Urinary bladder (tissue), 4 donors: ENCODE measurements around the gene IQGAP2. TPM values are rescaled to one million over a fixed set of nuclear protein-coding genes. Genes with fewer than 3 reads are reported as not detected.

ENCODE experiments used
- DNase-seq: peaks from one replicate; pipeline ENCODE4 v3.0.0-alpha.2; 2015; ENCODE audit errors: extremely low spot score
- H3K27ac ChIP-seq: one replicate; pipeline ENCODE4 v1.5.1; 2013; ENCODE audit warnings: low read depth, mild to moderate bottlenecking, moderate library complexity
- H3K36me3 ChIP-seq: one replicate; pipeline ENCODE4 v1.6.1; 2013; ENCODE audit warnings: mild to moderate bottlenecking, moderate library complexity; ENCODE audit not compliant: insufficient read depth
- H3K4me1 ChIP-seq: one replicate; pipeline ENCODE4 v1.6.1; 2013; ENCODE audit warnings: mild to moderate bottlenecking, moderate library complexity; ENCODE audit not compliant: insufficient read depth
- H3K4me3 ChIP-seq: one replicate; pipeline ENCODE4 v1.5.1; 2013; ENCODE audit warnings: low read depth, low read length
- WGBS: extraction: QIAGEN DNeasy Blood & Tissue Kit; methylation state at CpG from one replicate; pipeline ENCODE4 v1.1.7; 2013; 5-methylcytosine and 5-hydroxymethylcytosine counted together
- polyA plus RNA-seq: library from polyadenylated mRNA; stranded (reverse); fragments of 200-250 nt; gene quantifications from one replicate; pipeline ENCODE4 v1.2.3, GENCODE V29; 2013
- total RNA-seq: library from RNA; depleted of rRNA; stranded (reverse); fragments of >200 nt; gene quantifications from one replicate; pipeline ENCODE4 v1.2.3, GENCODE V29; 2014
- donor health status: healthy with polysubstance abuse.
- donor health status: healthy.

IQGAP2 gene
- total and polyA plus RNA-seq, 2 donors, result 4.5 to 29.6 TPM

DNA sequence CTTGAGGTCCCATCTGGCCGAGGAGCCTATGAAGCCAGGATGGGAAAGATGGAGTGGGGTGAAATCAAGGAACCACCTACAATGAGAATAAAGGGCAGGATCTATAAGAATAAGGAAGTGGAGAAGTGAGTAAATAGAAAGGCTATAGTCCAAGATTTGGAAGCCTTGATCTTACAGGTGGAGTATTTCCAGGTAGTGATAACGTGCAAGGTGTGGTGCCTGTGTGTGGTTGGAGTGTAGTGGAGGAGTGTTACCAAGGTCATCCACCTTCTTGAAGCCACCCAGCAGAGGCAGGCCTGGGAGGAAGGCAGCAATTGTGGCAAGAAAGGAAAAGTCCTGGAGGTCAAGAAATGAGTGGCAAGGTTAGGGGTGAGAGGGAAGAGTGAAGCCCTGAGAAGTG, 72.9 kb downstream of the IQGAP2 start:
- DNase-seq, result no peak
- WGBS, result 92% methylated on average over 2 of the region's 2 CpGs
- Histone ChIP-seq H3K4me3 (no peak overlapping the region), H3K36me3 (no peaks in the 10 kb centered on the region), H3K27ac (no peak overlapping the region), H3K4me1 (no peaks in the 10 kb centered on the region)

DNA sequence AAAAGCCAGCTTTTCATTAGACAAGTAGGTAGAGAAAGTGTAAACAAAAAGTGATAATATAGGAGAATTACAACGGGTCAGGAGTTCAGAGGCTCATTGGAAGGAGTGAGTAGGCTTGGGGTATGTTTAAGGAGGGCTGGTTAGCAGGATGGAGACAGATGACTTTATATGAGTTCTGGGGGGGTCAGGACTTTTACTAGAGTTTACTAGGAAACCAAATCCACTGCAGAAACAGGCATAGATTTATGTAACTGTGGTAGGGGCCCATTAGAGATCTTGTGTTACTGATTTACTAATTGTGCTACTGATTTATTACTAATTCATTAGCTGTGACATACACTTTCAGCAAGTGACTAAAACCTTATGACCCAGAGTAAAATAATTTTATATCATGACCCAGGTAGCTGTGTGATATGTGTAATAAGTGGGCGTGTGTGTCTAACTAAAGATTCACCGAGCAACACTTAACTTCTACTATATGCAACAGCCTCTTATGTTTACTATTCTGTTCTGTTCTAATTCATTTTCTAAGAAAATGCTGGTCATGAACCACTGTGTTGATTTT, 73.5 kb downstream of the IQGAP2 start:
- WGBS, result 69% methylated on average over 3 of the region's 3 CpGs
- Histone ChIP-seq H3K4me1 (no peaks in the 10 kb centered on the region), H3K36me3 (no peaks in the 10 kb centered on the region)

GRCh38 chr5:76477061-76477460, 74.0 kb downstream of the IQGAP2 start:
- WGBS, result 98% methylated on average over 2 of the region's 2 CpGs
- Histone ChIP-seq H3K4me1 (no peaks in the 10 kb centered on the region), H3K36me3 (no peaks in the 10 kb centered on the region)

More for the DNA sequence above, 73.5 kb downstream of the IQGAP2 start:
- Histone ChIP-seq H3K4me3 (no peak overlapping the region), H3K27ac (no peak overlapping the region)
- no peak for DNase-seq

GRCh38 chr5:76477571-76477970, 74.5 kb downstream of the IQGAP2 start:
- H3K27ac ChIP-seq, result no peak overlapping the region
- H3K4me3 ChIP-seq, result no peak overlapping the region
- no peak for DNase-seq
- no peaks in the 10 kb centered on the region for H3K4me1 ChIP-seq
- no peaks in the 10 kb centered on the region for H3K36me3 ChIP-seq

More at GRCh38 chr5:76477061-76477460, 74.0 kb downstream of the IQGAP2 start:
- no peak overlapping the region for H3K4me3 ChIP-seq
- no peak overlapping the region for H3K27ac ChIP-seq
- DNase-seq, result no peak

DNA sequence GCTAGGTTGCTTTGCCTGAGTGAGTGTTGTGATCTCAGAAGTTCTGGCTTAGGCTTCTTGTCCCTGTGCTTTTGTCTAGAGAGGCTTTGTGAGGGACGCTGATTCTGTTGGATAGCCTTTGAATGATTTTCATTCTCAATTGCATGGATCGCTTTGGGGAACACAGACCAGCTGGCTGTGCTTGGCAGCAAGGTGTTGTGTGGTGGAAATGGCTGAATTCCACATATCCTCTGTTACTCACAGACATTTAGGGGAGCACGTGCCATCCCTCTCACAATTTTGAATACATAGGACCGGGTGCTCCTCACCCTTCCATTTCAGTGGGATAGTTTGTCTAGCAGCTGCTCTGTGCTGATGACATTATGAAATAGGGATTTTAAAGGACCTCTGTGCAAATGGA, 76.2 kb downstream of the IQGAP2 start:
- Histone ChIP-seq H3K27ac (no peak overlapping the region), H3K36me3 (no peaks in the 10 kb centered on the region), H3K4me1 (no peaks in the 10 kb centered on the region), H3K4me3 (no peak overlapping the region)
- no peak for DNase-seq
- WGBS, result 83% methylated on average over 4 of the region's 4 CpGs

GRCh38 chr5:76479973-76480667, 77.0 kb downstream of the IQGAP2 start:
- H3K4me3 ChIP-seq, result no peak overlapping the region
- 84% methylated on average over 4 of the region's 4 CpGs for WGBS

GRCh38 chr5:76482984-76483383, 79.9 kb downstream of the IQGAP2 start:
- Histone ChIP-seq H3K4me1 (no peaks in the 10 kb centered on the region), H3K4me3 (no peak overlapping the region), H3K36me3 (no peaks in the 10 kb centered on the region), H3K27ac (no peak overlapping the region)
- 68% methylated on average over 4 of the region's 4 CpGs for WGBS
- DNase-seq, result no peak

More at GRCh38 chr5:76479973-76480667, 77.0 kb downstream of the IQGAP2 start:
- no peak overlapping the region for H3K27ac ChIP-seq
- DNase-seq, result no peak
- H3K4me1 ChIP-seq, result no peaks in the 10 kb centered on the region
- H3K36me3 ChIP-seq, result no peaks in the 10 kb centered on the region

GRCh38 chr5:76483433-76483832, 80.3 kb downstream of the IQGAP2 start:
- no peak overlapping the region for H3K4me3 ChIP-seq
- WGBS, result 88% methylated on average over 5 of the region's 5 CpGs
- no peak overlapping the region for H3K27ac ChIP-seq
- H3K4me1 ChIP-seq, result no peaks in the 10 kb centered on the region
- H3K36me3 ChIP-seq, result no peaks in the 10 kb centered on the region
- DNase-seq, result no peak

- H3K4me1 ChIP-seq, result no peaks in the 10 kb centered on the region
- no peak overlapping the region for H3K27ac ChIP-seq
- WGBS, result 85% methylated on average over 4 of the region's 4 CpGs
These were observed 80.8 kb downstream of the IQGAP2 start for GRCh38 chr5:76483881-76484280.

GRCh38 chr5:76485511-76485910, 82.4 kb downstream of the IQGAP2 start:
- Histone ChIP-seq H3K4me3 (no peak overlapping the region), H3K36me3 (no peaks in the 10 kb centered on the region), H3K27ac (no peak overlapping the region), H3K4me1 (no peaks in the 10 kb centered on the region)
- no peak for DNase-seq

More at GRCh38 chr5:76483881-76484280, 80.8 kb downstream of the IQGAP2 start:
- no peak overlapping the region for H3K4me3 ChIP-seq
- H3K36me3 ChIP-seq, result no peaks in the 10 kb centered on the region
- no peak for DNase-seq

- Histone ChIP-seq H3K36me3 (no peaks in the 10 kb centered on the region), H3K4me3 (no peak overlapping the region), H3K27ac (no peak overlapping the region), H3K4me1 (no peaks in the 10 kb centered on the region)
- no peak for DNase-seq
- 99% methylated on average over 4 of the region's 4 CpGs for WGBS
These were observed 84.3 kb downstream of the IQGAP2 start for GRCh38 chr5:76487386-76487785.

GRCh38 chr5:76487821-76488220, 84.7 kb downstream of the IQGAP2 start:
- 95% methylated on average over 1 of the region's 1 CpG for WGBS
- no peak for DNase-seq
- no peaks in the 10 kb centered on the region for H3K36me3 ChIP-seq

GRCh38 chr5:76488969-76489368, 85.9 kb downstream of the IQGAP2 start:
- 89% methylated on average over 6 of the region's 6 CpGs for WGBS
- no peak overlapping the region for H3K4me3 ChIP-seq
- no peak overlapping the region for H3K27ac ChIP-seq
- no peaks in the 10 kb centered on the region for H3K36me3 ChIP-seq
- no peak for DNase-seq
- no peaks in the 10 kb centered on the region for H3K4me1 ChIP-seq

More at GRCh38 chr5:76487821-76488220, 84.7 kb downstream of the IQGAP2 start:
- Histone ChIP-seq H3K4me3 (no peak overlapping the region), H3K27ac (no peak overlapping the region), H3K4me1 (no peaks in the 10 kb centered on the region)

GRCh38 chr5:76489877-76490688, 87.0 kb downstream of the IQGAP2 start:
- H3K27ac ChIP-seq, result no peak overlapping the region
- H3K36me3 ChIP-seq, result no peaks in the 10 kb centered on the region
- no peak overlapping the region for H3K4me3 ChIP-seq
- WGBS, result 82% methylated on average over 7 of the region's 7 CpGs
- H3K4me1 ChIP-seq, result no peaks in the 10 kb centered on the region
- DNase-seq, result no peak
